Activated naive CD8-positive, alpha-beta T cell treated with anti-CD3 and anti-CD28 coated beads, Interleukin-2, amount 10 ng/mL, durations not matched to agents 7 days and 5 days (primary cell): ENCODE measurements around the gene CHAT. TPM values are rescaled to one million over a fixed set of nuclear protein-coding genes. Genes with fewer than 3 reads are reported as not detected.

ENCODE experiments used
- total RNA-seq, 2 experiments: library from RNA; stranded (reverse); gene quantifications; one replicate each; pipeline ENCODE4 v1.2.3, GENCODE V29; 2021

Gene CHAT
- total RNA-seq, 2 experiments from 2014 or later = not detected

Other genes starting within 250 kb of the CHAT start
- not detected for gene DRGX, start 217.9 kb upstream of the CHAT start, total RNA-seq
- 10 to 100 TPM; 31.8 to 34.8 TPM for gene ERCC6, start 74.9 kb upstream of the CHAT start, total RNA-seq
- gene SLC18A3, start 3.7 kb upstream of the CHAT start, total RNA-seq = not detected
- not detected for gene C10orf53, start 65.6 kb downstream of the CHAT start, total RNA-seq
- gene OGDHL, start 148.3 kb downstream of the CHAT start, total RNA-seq = not detected